NB4 (cell line): ENCODE results near the gene OR1L8.
"Not testable (repeated sequence)": the region's sequence is repeated elsewhere in the genome, so short reads cannot be mapped to it uniquely, and the experiment has no call there.

ENCODE experiments used
- DNase-seq: peaks from one replicate; pipeline ENCODE4 v3.0.0; 2010; ENCODE audit warnings: low read depth
- H3K4me3 ChIP-seq: one replicate; pipeline ENCODE4 v1.5.1; 2011; ENCODE audit warnings: mild to moderate bottlenecking, low read depth, low read length, moderate library complexity
- CTCF ChIP-seq: IDR thresholded peaks from one replicate; pipeline ENCODE4 v1.5.1; 2012; ENCODE audit warnings: low read depth, low read length
- MAX ChIP-seq: IDR thresholded peaks from 2 replicates; pipeline ENCODE4 v1.6.1; 2011; ENCODE audit warnings: low read depth, low read length
- MYC ChIP-seq: IDR thresholded peaks from 2 replicates; pipeline ENCODE4 v1.6.1; 2011; ENCODE audit warnings: low read depth, low read length
- POLR2A ChIP-seq: IDR thresholded peaks from 2 replicates; pipeline ENCODE4 v1.6.1; 2011; ENCODE audit warnings: mild to moderate bottlenecking; ENCODE audit not compliant: insufficient read length; ENCODE audit errors: extremely low read depth

The OR1L8 gene

DNA sequence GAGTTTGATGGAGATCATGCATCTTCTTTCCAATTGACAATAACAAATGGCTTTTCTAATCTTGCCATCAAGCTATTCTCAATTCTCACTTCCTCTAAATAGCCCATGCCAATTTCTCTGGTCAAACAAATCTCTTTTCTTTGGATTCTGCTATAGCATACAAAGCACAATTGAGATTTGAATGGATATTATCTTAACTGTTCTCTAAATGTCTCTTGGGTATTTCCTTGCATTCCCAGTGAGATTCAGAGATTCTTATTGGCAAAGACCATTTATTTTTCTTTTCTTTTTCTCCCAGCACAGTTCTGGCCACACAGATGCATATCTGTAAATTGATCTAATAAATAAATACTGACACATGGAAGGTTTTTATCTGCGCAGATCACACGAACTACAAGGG, 30.4 kb downstream of the OR1L8 start, which contains the start of gene OR1N2:
Gene OR1N2, plus strand, starts transcription at position 301 of the 400 bp plus-strand sequence. CDS start 100 bp downstream, outside the sequence.
- H3K4me3 ChIP-seq, result no peak within 1 kb of the TSS
- TF ChIP-seq MYC (no peak), CTCF (no peak), POLR2A (no peak), MAX (no peak)
- DNase-seq, result no peak

- no peak overlapping the region for H3K4me3 ChIP-seq
- TF ChIP-seq MYC (no peak), CTCF (no peak), MAX (no peak), POLR2A (no peak)
- DNase-seq, result no peak
Measured at GRCh38 chr9:122551371-122551770, 31.8 kb downstream of the OR1L8 start.

DNA sequence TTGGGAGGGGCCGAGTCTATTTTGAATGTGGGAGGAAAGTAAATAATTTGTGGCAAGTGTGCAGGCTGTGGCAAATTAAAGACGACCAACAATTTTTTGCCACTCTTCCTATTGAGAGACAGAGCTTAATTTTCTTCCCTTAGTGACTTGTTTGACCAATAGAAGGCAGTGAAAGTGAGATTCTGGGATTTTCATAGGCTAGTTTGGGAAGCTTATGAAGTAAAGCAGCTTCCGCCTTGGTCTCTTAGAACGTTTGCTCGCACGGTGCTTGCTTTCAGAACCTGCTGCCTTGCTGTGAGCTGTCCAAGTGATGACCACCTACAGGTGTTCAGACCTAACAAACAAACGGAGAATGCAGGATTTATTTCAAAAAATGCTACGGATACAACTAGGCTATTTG, 37.0 kb downstream of the OR1L8 start:
- H3K4me3 ChIP-seq, result no peak overlapping the region
- DNase-seq, result no peak
- TF ChIP-seq CTCF, result no peak

- TF ChIP-seq CTCF, result no peak
- TF ChIP-seq POLR2A, result no peak
- TF ChIP-seq MAX, result no peak
- no peak for TF ChIP-seq MYC
- DNase-seq, result no peak
- no peak overlapping the region for H3K4me3 ChIP-seq
Measured at GRCh38 chr9:122538757-122539156, 44.4 kb downstream of the OR1L8 start.

DNA sequence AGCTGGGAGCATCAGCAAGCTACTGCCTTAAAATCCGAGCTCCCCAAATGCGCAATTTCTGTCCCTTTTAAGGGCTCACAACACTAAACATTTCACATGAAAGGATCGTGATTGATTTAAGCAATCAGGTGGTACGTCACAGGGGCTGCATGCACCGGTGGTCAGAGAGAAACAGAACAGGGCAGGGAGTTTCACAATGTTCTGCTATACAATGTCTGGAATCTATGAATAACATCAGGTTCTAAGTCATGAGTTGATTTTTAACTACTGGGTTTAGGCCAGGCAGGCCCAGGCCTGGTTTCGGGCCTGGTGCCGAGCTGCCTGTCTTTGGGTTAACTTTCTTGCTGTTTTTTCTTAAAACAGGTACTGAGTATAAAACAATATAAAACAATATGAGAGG, 46.1 kb downstream of the OR1L8 start:
- not testable (repeated sequence) for DNase-seq, H3K4me3 ChIP-seq

GRCh38 chr9:122536134-122536533, 47.0 kb downstream of the OR1L8 start:
- DNase-seq, result no peak
- TF ChIP-seq MYC (no peak), CTCF (no peak), POLR2A (no peak), MAX (no peak)

GRCh38 chr9:122531157-122531556, 52.0 kb downstream of the OR1L8 start:
- DNase-seq, H3K4me3 ChIP-seq: not testable (repeated sequence)

More at GRCh38 chr9:122536134-122536533, 47.0 kb downstream of the OR1L8 start:
- H3K4me3 ChIP-seq, result no peak overlapping the region
